RWPE2 (cell line): ENCODE data around the gene ANO8.
A peak's percentile ranks its signal among the peaks of the same experiment; 100 is the strongest.

Experiments
- ATAC-seq: fragments of 200-7000 bp; cut with Tn5 transposase; 3 replicates; pipeline ENCODE4 v1.9.1; 2021; ENCODE audit warnings: low read depth
- DNase-seq: peaks from one replicate; pipeline ENCODE4 v3.0.0-alpha.2; 2020; ENCODE audit warnings: low spot score
- H3K27ac ChIP-seq: fragments of 450-650 bp; 2 replicates; pipeline ENCODE4 v1.5.1; 2017; ENCODE audit warnings: mild to moderate bottlenecking; ENCODE audit not compliant: poor library complexity, severe bottlenecking
- H3K27me3 ChIP-seq: fragments of 250-450 bp; sonication (Bioruptor Pico); 2 replicates; pipeline ENCODE4 v1.5.1; 2021; ENCODE audit warnings: mild to moderate bottlenecking, moderate library complexity; ENCODE audit not compliant: insufficient read depth, poor library complexity, severe bottlenecking
- H3K36me3 ChIP-seq: fragments of 250-450 bp; sonication (Bioruptor Pico); 2 replicates; pipeline ENCODE4 v1.5.1; 2020; ENCODE audit warnings: low read depth, mild to moderate bottlenecking, moderate library complexity
- H3K4me1 ChIP-seq: fragments of 250-450 bp; sonication (Bioruptor Pico); 2 replicates; pipeline ENCODE4 v1.5.1; 2021; ENCODE audit warnings: mild to moderate bottlenecking, moderate library complexity; ENCODE audit not compliant: insufficient read depth, poor library complexity, severe bottlenecking
- H3K4me3 ChIP-seq: fragments of 250-450 bp; sonication (Bioruptor Pico); 2 replicates; pipeline ENCODE4 v1.5.1; 2021; ENCODE audit warnings: mild to moderate bottlenecking, moderate library complexity; ENCODE audit not compliant: severe bottlenecking
- H3K9me3 ChIP-seq: fragments of 250-450 bp; sonication (Bioruptor Pico); 2 replicates; pipeline ENCODE4 v1.5.1; 2021; ENCODE audit warnings: mild to moderate bottlenecking, moderate library complexity; ENCODE audit not compliant: severe bottlenecking
- TF ChIP-seq, protein P1 (sequence below): fragments of 450-650 bp; IDR thresholded peaks from one replicate; pipeline ENCODE4 v1.5.1; 2017; ENCODE audit warnings: mild to moderate bottlenecking, moderate library complexity; ENCODE audit not compliant: poor library complexity, severe bottlenecking

The ANO8 gene

DNA sequence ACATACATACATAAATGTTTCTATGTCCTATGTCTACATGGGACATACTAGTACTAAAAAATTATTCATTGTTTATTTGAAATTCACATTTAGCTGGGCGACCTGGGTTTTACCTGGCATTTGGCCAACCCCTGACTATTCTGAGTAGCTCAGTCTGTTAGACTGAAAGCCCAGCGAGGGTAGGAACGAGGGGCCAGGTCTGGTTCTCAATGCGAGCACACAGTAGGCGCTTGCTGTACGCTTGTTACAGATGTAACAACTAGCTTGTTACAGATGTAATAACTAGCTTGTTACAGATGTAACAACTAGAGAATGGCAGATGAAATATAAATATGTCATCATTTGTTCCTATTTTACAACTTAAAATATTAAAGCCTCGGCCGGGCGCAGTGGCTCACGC, 920 bp upstream of the ANO8 start:
- Histone ChIP-seq H3K4me1 (no peaks in the 10 kb centered on the region), H3K27me3 (no peaks in the 10 kb centered on the region), H3K9me3 (no peaks in the 10 kb centered on the region), H3K27ac (no peak overlapping the region), H3K36me3 (peaks cover 14% of the 10 kb centered on the region), H3K4me3 (no peak overlapping the region)
- TF ChIP-seq, protein P1, sequence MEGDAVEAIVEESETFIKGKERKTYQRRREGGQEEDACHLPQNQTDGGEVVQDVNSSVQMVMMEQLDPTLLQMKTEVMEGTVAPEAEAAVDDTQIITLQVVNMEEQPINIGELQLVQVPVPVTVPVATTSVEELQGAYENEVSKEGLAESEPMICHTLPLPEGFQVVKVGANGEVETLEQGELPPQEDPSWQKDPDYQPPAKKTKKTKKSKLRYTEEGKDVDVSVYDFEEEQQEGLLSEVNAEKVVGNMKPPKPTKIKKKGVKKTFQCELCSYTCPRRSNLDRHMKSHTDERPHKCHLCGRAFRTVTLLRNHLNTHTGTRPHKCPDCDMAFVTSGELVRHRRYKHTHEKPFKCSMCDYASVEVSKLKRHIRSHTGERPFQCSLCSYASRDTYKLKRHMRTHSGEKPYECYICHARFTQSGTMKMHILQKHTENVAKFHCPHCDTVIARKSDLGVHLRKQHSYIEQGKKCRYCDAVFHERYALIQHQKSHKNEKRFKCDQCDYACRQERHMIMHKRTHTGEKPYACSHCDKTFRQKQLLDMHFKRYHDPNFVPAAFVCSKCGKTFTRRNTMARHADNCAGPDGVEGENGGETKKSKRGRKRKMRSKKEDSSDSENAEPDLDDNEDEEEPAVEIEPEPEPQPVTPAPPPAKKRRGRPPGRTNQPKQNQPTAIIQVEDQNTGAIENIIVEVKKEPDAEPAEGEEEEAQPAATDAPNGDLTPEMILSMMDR = no peak
- ATAC-seq = no peak
- no peak for DNase-seq

DNA sequence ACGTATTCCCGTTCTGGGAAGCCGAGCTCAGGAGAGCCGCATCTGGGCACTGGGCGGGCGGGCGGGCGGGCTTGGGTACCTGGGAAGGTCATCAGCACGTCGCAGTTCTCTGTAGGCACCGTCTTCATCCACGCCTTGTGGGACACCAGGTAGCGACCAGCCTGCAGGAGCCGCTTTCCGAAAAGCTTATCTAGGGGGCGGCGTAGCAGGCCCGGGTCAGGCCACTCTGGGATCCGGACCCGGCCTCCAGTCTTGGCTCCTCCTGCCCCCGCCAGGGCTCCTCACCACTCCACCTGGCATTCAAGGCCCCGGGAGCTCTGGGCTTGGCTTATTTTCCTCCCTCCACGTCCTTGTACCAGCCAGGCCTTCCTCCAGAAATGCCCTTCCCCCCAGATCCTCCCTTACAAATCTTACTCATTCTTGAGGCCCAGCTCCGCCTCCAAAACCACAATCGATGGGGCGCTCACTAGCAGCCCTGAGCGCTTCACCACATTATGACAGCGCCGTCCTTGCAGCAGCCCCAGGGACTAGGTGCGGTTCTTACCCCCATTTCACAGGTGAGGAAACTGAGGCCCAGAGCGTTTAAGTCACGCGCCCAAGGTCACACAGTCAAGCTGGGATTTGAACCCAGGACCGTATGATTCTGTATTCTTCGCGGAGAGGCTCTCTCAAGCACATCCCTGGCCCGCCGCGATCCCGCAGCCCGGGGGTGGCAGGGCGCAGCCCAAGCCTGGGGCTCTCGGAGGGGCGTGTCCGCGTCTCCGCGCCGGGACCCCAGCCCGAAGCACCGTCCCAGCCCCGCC, 843 bp downstream of the ANO8 start:
- TF ChIP-seq, protein P1 = no peak
- DNase-seq = peak; percentile 77
- Histone ChIP-seq H3K27me3 (no peaks in the 10 kb centered on the region), H3K4me1 (no peaks in the 10 kb centered on the region), H3K4me3 (peak overlapping the region; percentile 65), H3K9me3 (no peaks in the 10 kb centered on the region), H3K36me3 (peaks cover 13% of the 10 kb centered on the region), H3K27ac (peak overlapping the region; percentile 57)
- ATAC-seq = peak; percentile 21

DNA sequence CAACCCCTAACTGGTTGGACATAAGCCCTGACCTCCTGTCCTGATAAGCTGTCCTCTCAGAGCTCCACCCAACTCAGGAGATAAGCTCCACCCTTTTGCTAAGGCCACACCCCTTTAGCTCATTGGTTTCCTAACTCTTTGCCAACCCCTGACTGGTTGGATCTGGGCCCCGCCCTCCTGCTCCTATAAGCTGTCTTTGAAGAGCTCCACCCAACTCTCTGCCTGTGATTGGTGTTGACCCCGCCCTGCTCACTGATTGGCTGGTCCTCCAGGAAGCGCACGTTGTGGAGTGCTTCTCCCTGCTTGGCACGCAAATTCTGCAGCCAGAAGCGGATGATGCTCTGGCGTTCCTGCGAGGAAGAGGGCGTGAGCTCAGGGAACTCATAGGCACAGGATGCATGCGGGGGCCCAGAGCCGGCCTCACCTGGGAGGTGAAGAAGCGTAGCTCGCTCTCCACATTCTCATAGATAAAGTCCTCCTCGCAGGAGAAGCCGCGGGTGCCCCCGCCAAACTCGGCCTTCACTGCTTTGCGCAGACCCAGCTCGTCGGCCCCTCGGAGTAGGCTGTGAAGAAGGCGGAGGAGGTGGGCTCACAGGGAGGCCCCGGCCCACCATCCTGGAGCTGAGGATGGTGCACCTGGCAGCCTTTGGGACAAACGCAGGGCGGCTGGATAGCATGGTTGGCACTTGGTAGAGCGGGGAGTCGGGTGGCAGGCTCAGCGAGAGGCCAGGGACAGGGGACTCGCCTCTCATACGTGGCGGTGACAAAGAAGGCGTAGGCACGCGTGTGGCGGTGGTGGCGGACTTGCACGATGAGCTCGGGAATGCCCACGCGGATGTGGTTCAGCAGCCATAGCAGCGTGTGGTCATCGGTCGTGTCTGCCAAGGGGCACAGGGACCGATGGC, 1.7 kb downstream of the ANO8 start:
- DNase-seq (peak; percentile 69), ATAC-seq (no peak)
- Histone ChIP-seq H3K36me3 (peaks cover 6% of the 10 kb centered on the region), H3K27ac (no peak overlapping the region), H3K4me3 (no peak overlapping the region), H3K27me3 (no peaks in the 10 kb centered on the region), H3K9me3 (no peaks in the 10 kb centered on the region), H3K4me1 (no peaks in the 10 kb centered on the region)
- TF ChIP-seq, protein P1 = no peak

DNA sequence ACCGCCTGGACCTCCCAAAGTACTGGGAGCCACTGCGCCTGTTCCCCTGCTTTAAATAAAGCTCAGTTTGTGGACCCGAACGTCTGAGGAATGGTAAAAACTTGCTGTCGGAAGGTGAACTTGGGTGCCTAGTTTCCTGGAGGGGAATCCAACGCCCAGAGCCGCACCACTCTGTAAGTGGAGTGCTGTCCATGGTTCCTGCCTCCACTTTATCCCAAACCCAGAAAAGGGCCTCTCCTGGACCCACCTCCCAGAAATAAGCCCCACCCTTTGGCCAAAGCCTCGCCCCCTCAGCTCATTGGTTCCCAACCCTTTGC, 2.3 kb downstream of the ANO8 start:
- TF ChIP-seq, protein P1 = no peak
- H3K9me3 ChIP-seq = no peaks in the 10 kb centered on the region
- DNase-seq = no peak
- no peak overlapping the region for H3K4me3 ChIP-seq
- ATAC-seq = no peak
- no peaks in the 10 kb centered on the region for H3K4me1 ChIP-seq
- no peak overlapping the region for H3K27ac ChIP-seq
- peaks cover 6% of the 10 kb centered on the region for H3K36me3 ChIP-seq
- no peaks in the 10 kb centered on the region for H3K27me3 ChIP-seq
